Transverse colon (tissue), 4 donors: ENCODE measurements around the gene ARHGEF33. TPM values are rescaled to one million over a fixed set of nuclear protein-coding genes. Genes with fewer than 3 reads are reported as not detected.

Experiments
- DNase-seq: peaks from one replicate; pipeline ENCODE4 v3.0.0-alpha.2; 2019
- H3K27ac ChIP-seq, 4 donors: fragments of 200-600 bp; sonication (generic); 2 replicates each; pipeline ENCODE4 v1.5.1; 2016 to 2018; ENCODE audit warnings: inconsistent platforms in 4 of 4
- H3K27me3 ChIP-seq: fragments of 200-600 bp; sonication (generic); 2 replicates; pipeline ENCODE4 v1.5.1; 2017; ENCODE audit warnings: inconsistent platforms
- H3K36me3 ChIP-seq, 4 donors: fragments of 200-600 bp; sonication (generic); 2 replicates each; pipeline ENCODE4 v1.5.1; 2017 to 2019; ENCODE audit warnings: inconsistent platforms in 4 of 4
- H3K4me1 ChIP-seq, 4 donors: fragments of 200-600 bp; sonication (generic); 2 replicates each; pipeline ENCODE4 v1.5.1; 2017 to 2020; ENCODE audit warnings: inconsistent platforms in 4 of 4
- H3K4me3 ChIP-seq, 4 donors: fragments of 200-600 bp; sonication (generic); 1 replicate in 1 of 4; 2 replicates in 3 of 4; pipeline versions ENCODE4 v1.5.1 to v1.6.1; 2017 to 2019; ENCODE audit warnings: inconsistent platforms in 4 of 4
- H3K9me3 ChIP-seq, 2 donors: fragments of 200-600 bp; sonication (generic); 2 replicates each; pipeline ENCODE4 v1.5.1; 2017 to 2019; ENCODE audit warnings: inconsistent platforms in 2 of 2
- EP300 ChIP-seq: sonication (generic); formaldehyde crosslinking; IDR thresholded peaks from one replicate; pipeline ENCODE4 v1.6.1; 2017; ENCODE audit warnings: antibody characterized with exemption, low read depth
- POLR2A ChIP-seq: fragments of 450-650 bp; IDR thresholded peaks from one replicate; pipeline ENCODE4 v1.6.1; 2016; ENCODE audit warnings: antibody characterized with exemption, mild to moderate bottlenecking, moderate library complexity
- POLR2AphosphoS5 ChIP-seq, 3 donors: sonication (generic); formaldehyde crosslinking; IDR thresholded peaks; one replicate each; pipeline ENCODE4 v1.6.1; 2016; ENCODE audit warnings: antibody characterized with exemption in 3 of 3
- WGBS, 2 donors: methylation state at CpG; one replicate each; pipeline ENCODE4 v1.1.5; 2018; ENCODE audit warnings: low coverage in 1 of 2; 5-methylcytosine and 5-hydroxymethylcytosine counted together
- in situ Hi-C, 4 donors: fragments of 200-750 bp; cut with MboI; loops; one replicate each; pipeline versions ENCODE4 v1.15.0 to v1.15.1; 2017; ENCODE audit warnings: low sequenced_read_pairs in 3 of 4, low pct_ligation_motif_present in 1 of 4, low pct_unique_long_range_greater_than_20kb in 1 of 4
- intact Hi-C: fragments of 100-400 bp; cut with DNase I; formaldehyde crosslinking; loops from one replicate; pipeline ENCODE4 v1.15.1; 2023; ENCODE audit warnings: low total_unique reads
- total RNA-seq, 4 donors: library from RNA; depleted of rRNA; stranded (reverse); fragments of >200 nt; gene quantifications; one replicate each; pipeline ENCODE4 v1.1.0, GENCODE V29; 2016
- TF ChIP-seq, protein P1 (sequence below), 5 experiments: fragments of 200-600 bp in 3 of 5; fragments of 450-650 bp in 2 of 5; sonication (generic) in 3 of 5; IDR thresholded peaks; 1 replicate in 2 of 5; 2 replicates in 3 of 5; pipeline ENCODE4 v1.5.1; 2016 to 2017; ENCODE audit warnings: antibody characterized with exemption in 5 of 5, inconsistent platforms in 3 of 5, mild to moderate bottlenecking in 2 of 5, moderate library complexity in 1 of 5

Gene ARHGEF33
- total RNA-seq, 4 donors from 2014 or later: 0.14 to 0.32 TPM; not detected in 2

DNA sequence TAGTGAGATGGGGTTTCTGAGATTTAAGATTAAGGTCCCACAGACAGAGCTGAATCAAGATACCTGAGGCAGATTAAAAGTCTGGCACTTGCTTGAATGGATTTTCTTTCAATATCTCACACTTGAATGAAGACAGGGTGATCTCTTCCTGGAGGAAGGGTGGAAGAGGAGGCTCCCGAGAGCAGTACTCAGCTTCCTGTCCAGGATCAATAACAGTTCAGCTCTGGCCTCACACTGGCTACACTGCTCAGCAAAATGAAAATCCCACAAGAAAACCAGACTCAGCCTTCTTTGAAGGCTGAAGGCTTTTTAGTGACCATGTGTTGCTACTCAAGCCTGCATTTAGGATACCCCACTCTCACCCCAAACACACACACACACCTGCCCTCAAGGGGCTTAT lies 11.1 kb downstream of the ARHGEF33 start:
- H3K36me3 ChIP-seq: no peaks in the 10 kb centered on the region
- in situ Hi-C loops (no loop called here), intact Hi-C loops (no loop called here)
- no peak overlapping the region for H3K4me3 ChIP-seq
- no peaks in the 10 kb centered on the region for H3K9me3 ChIP-seq
- no peak for DNase-seq
- 88% methylated on average over 1 of the region's 1 CpG; no CpG with 5 or more reads in 1 of the 2 donors for WGBS, 2 donors
- no peaks in the 10 kb centered on the region for H3K4me1 ChIP-seq
- TF ChIP-seq POLR2A: no peak
- TF ChIP-seq POLR2AphosphoS5 (IDR thresholded peaks at IDR 0.05): no peak
- no peak for TF ChIP-seq EP300
- TF ChIP-seq, protein P1, sequence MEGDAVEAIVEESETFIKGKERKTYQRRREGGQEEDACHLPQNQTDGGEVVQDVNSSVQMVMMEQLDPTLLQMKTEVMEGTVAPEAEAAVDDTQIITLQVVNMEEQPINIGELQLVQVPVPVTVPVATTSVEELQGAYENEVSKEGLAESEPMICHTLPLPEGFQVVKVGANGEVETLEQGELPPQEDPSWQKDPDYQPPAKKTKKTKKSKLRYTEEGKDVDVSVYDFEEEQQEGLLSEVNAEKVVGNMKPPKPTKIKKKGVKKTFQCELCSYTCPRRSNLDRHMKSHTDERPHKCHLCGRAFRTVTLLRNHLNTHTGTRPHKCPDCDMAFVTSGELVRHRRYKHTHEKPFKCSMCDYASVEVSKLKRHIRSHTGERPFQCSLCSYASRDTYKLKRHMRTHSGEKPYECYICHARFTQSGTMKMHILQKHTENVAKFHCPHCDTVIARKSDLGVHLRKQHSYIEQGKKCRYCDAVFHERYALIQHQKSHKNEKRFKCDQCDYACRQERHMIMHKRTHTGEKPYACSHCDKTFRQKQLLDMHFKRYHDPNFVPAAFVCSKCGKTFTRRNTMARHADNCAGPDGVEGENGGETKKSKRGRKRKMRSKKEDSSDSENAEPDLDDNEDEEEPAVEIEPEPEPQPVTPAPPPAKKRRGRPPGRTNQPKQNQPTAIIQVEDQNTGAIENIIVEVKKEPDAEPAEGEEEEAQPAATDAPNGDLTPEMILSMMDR (IDR thresholded peaks at IDR 0.05): no peak
- H3K27me3 ChIP-seq: no peaks in the 10 kb centered on the region
- H3K27ac ChIP-seq: no peak overlapping the region

DNA sequence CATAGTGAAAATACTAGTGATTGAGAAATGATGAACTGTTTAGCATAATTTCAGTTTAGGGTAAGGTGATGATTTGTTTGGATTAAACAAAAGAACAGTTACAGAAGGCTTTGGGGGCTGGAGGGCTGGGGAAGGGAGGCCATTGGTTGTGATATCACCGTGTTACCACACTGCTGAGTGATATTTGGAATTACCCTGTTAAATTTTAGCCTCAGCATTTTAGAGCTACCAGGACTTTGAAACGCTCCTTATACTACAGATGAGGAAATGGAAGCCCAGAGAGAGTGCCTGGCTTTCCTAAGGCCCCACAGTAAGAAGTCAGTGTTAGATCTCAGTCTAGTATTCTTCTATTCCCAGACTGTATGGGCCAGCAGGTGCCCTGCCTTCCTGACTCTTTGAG lies 15.6 kb downstream of the ARHGEF33 start:
- Histone ChIP-seq H3K9me3 (no peaks in the 10 kb centered on the region), H3K4me1 (no peaks in the 10 kb centered on the region), H3K27ac (no peak overlapping the region), H3K36me3 (no peaks in the 10 kb centered on the region), H3K4me3 (no peak overlapping the region), H3K27me3 (no peaks in the 10 kb centered on the region)
- in situ Hi-C loops (no loop called here), intact Hi-C loops (no loop called here)
- WGBS, 2 donors: 63 to 66% methylated on average over 2 of the region's 2 CpGs
- no peak for DNase-seq
- TF ChIP-seq POLR2A (no peak), EP300 (no peak)

DNA sequence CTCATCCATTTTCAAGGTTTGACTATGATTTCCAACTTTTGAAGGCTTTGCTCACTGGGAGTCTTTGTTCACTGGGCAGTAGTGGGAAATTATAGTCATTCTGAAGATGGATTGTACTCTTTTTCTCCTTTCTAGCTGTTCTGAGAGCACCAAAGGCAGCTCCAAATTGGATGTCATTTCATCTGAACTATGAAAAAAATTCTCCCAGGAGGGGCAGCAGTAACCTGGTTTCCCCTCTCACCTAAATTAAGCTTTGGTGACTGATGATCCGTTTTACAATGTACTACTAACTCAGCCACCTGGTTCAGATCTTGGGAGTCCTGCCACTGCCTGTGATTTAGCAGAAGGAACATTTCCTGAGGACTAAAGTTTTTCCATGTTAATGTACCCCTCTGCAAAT lies 17.6 kb downstream of the ARHGEF33 start:
- no peak for DNase-seq
- Histone ChIP-seq H3K9me3 (no peaks in the 10 kb centered on the region), H3K4me1 (no peaks in the 10 kb centered on the region), H3K36me3 (no peaks in the 10 kb centered on the region), H3K27me3 (no peaks in the 10 kb centered on the region), H3K27ac (no peak overlapping the region), H3K4me3 (no peak overlapping the region)
- WGBS, 2 donors: 58% methylated on average over 1 of the region's 1 CpG; no CpG with 5 or more reads in 1 of the 2 donors
- no peak for TF ChIP-seq EP300
- TF ChIP-seq POLR2A: no peak
- TF ChIP-seq POLR2AphosphoS5 (IDR thresholded peaks at IDR 0.05): no peak
- TF ChIP-seq, protein P1 (IDR thresholded peaks at IDR 0.05): no peak
- in situ Hi-C loops: no loop called here
- intact Hi-C loops: no loop called here

DNA sequence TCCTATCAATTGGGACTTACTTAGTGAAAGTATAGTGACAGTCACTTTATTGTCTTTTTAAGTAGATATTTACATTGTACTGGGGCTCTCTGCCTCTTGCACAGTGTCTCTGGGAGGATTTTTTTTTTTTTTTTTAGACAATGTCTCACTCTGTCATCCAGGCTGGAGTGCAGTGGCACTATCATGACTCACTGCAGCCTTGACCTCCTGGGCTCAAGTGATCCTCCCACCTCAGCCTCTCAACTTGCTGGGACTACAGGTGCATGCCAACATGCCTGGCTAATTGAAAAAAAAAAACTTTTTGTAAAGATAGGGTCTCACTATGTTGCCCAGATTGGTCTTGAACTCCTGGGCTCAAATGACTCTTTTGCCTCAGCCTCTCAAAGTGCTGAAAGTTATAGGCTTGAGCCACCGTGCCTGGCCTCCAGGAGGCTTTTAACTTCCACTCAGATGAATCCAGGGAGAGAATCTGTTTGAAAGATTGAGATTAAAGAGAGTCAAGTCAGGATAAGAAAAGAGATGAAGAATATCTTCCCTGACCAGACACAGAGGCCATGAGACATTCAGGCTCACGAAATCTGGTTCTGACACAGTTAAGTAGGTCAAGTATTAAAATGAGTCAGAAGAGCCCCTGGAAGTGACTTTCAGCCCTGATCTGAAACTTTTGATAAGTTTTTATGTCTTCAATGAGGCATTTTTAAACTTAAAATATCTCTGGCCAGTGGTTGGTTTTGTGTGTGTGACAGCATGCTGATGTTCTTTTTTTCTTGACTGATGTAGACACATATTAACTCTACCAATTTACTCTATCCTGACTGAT lies 18.3 kb downstream of the ARHGEF33 start:
- no peak overlapping the region for H3K27ac ChIP-seq
- no peaks in the 10 kb centered on the region for H3K27me3 ChIP-seq
- DNase-seq: no peak
- no peaks in the 10 kb centered on the region for H3K9me3 ChIP-seq
- no peak for TF ChIP-seq POLR2A
- TF ChIP-seq, protein P1 (IDR thresholded peaks at IDR 0.05): no peak
- TF ChIP-seq POLR2AphosphoS5 (IDR thresholded peaks at IDR 0.05): no peak
- TF ChIP-seq EP300: no peak
- no peaks in the 10 kb centered on the region for H3K4me1 ChIP-seq
- in situ Hi-C loops: no loop called here
- H3K36me3 ChIP-seq: no peaks in the 10 kb centered on the region
- WGBS, 2 donors: 67 to 71% methylated on average over 2 of the region's 2 CpGs
- H3K4me3 ChIP-seq: no peak overlapping the region
- intact Hi-C loops: no loop called here
